PFSK-1 (cell line): ENCODE measurements around the gene IFRD1. TPM values are rescaled to one million over a fixed set of nuclear protein-coding genes. Genes with fewer than 3 reads are reported as not detected.

Experiments used
- FOXP2 ChIP-seq: optimal IDR thresholded peaks from 2 replicates; pipeline ENCODE3; 2011; ENCODE audit warnings: borderline replicate concordance, control low read depth, inconsistent platforms; ENCODE audit not compliant: insufficient read depth; ENCODE audit errors: extremely low read length, extremely low read depth
- POLR2AphosphoS5 ChIP-seq: IDR thresholded peaks from 2 replicates; pipeline ENCODE4 v1.6.1; 2012; ENCODE audit warnings: low read depth, mild to moderate bottlenecking, control low read depth, low read length, moderate library complexity
- SIN3A ChIP-seq: IDR thresholded peaks from 2 replicates; pipeline ENCODE4 v1.6.1; 2012; ENCODE audit warnings: mild to moderate bottlenecking, low read length, moderate library complexity, borderline replicate concordance; ENCODE audit not compliant: insufficient read depth
- TAF1 ChIP-seq: IDR thresholded peaks from 2 replicates; pipeline ENCODE4 v1.6.1; 2012; ENCODE audit warnings: low read length, control low read depth, borderline replicate concordance; ENCODE audit not compliant: insufficient read depth
- polyA plus RNA-seq: library from polyadenylated mRNA; unstranded; fragments of >200 nt; gene quantifications from one replicate; pipeline ENCODE4 v1.2.1, GENCODE V29; 2012; ENCODE audit warnings: low read depth, missing spikeins; ENCODE audit not compliant: insufficient read length
- TF ChIP-seq, protein P1 (sequence below), 2 experiments: IDR thresholded peaks; 2 replicates each; pipeline versions ENCODE4 v1.6.1 to v1.8.0; 2011 to 2012; ENCODE audit warnings: low read depth in 2 of 2, low read length in 2 of 2, control low read depth in 1 of 2, inconsistent platforms in 1 of 2, mild to moderate bottlenecking in 1 of 2, moderate library complexity in 1 of 2; ENCODE audit not compliant: insufficient read depth in 1 of 2

IFRD1 gene, protein sequence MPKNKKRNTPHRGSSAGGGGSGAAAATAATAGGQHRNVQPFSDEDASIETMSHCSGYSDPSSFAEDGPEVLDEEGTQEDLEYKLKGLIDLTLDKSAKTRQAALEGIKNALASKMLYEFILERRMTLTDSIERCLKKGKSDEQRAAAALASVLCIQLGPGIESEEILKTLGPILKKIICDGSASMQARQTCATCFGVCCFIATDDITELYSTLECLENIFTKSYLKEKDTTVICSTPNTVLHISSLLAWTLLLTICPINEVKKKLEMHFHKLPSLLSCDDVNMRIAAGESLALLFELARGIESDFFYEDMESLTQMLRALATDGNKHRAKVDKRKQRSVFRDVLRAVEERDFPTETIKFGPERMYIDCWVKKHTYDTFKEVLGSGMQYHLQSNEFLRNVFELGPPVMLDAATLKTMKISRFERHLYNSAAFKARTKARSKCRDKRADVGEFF
- 78.5 TPM for polyA plus RNA-seq

DNA sequence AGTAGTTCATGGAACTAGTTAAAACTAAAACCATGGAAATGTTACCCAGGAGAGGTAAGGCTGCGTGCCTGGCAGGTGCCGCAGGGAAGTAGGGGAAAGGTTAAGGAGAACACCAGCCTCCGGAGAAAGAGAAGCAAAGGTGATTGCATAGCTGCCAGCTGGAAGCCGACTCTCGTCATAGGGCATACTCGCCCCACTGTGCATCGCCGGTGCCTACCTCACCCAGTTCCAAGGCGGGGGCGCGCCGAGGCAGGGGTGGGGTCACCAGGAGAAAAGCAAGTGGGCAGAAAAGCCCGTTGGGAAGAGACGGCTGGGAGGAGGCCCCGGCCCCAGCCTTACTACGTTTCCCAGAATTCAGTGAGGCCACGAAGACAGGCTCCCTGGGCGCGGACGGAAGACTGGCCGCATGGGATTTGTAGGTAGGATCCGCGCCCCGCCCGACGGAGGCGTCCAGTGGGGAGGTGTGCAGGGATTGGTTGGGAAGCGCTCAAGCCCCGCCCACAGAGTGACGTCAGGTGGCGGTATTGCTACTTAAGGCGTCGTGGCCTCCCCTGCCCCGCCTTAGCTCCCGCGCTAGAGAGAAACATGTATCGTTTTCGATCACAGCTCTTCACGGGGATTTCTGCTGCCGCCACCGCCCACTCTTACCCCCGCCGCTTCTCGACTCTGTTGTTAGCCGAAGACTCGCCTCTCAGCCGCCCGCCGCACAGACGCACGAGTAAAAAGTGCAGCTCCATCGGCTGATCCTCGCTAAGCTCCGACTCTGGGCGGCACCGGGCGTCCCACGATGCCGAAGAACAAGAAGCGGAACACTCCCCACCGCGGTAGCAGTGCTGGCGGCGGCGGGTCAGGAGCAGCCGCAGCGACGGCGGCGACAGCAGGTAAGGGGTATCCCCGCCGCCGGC is at the start of gene IFRD1:
TSS of gene IFRD1 (plus strand) at position 559 of the 905 bp plus-strand sequence. CDS start at position 788, 229 bp downstream.
- TF ChIP-seq TAF1 = peak; percentile 66; the same call in 1 of the 2 replicates
- peak; percentile 29 for TF ChIP-seq FOXP2
- TF ChIP-seq POLR2AphosphoS5 = peak; percentile 99
- no peak for TF ChIP-seq SIN3A

DNA sequence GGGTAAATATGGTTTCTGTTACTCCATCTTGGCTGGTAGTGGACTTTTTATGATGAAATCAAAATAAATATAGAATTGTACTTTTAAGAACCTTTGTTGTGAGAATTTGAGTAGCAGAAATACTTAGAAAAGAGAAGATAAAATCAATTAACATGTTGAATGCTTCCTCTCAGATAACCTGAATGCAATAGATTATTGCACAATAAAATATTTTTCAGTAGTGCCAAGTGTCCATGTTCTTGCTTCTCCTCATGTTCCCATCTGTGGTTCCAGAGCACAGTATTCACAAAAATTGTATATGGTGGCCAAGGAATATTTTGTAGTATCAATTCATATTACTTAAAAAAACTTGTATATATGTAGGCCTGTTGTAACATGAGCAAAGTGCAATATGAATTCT is 45.9 kb upstream of the IFRD1 start:
- TF ChIP-seq TAF1 = no peak
- no peak for TF ChIP-seq SIN3A
- no peak for TF ChIP-seq POLR2AphosphoS5
- TF ChIP-seq, protein P1, sequence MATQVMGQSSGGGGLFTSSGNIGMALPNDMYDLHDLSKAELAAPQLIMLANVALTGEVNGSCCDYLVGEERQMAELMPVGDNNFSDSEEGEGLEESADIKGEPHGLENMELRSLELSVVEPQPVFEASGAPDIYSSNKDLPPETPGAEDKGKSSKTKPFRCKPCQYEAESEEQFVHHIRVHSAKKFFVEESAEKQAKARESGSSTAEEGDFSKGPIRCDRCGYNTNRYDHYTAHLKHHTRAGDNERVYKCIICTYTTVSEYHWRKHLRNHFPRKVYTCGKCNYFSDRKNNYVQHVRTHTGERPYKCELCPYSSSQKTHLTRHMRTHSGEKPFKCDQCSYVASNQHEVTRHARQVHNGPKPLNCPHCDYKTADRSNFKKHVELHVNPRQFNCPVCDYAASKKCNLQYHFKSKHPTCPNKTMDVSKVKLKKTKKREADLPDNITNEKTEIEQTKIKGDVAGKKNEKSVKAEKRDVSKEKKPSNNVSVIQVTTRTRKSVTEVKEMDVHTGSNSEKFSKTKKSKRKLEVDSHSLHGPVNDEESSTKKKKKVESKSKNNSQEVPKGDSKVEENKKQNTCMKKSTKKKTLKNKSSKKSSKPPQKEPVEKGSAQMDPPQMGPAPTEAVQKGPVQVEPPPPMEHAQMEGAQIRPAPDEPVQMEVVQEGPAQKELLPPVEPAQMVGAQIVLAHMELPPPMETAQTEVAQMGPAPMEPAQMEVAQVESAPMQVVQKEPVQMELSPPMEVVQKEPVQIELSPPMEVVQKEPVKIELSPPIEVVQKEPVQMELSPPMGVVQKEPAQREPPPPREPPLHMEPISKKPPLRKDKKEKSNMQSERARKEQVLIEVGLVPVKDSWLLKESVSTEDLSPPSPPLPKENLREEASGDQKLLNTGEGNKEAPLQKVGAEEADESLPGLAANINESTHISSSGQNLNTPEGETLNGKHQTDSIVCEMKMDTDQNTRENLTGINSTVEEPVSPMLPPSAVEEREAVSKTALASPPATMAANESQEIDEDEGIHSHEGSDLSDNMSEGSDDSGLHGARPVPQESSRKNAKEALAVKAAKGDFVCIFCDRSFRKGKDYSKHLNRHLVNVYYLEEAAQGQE (IDR thresholded peaks at IDR 0.05; ENCODE audit: insufficient read depth in 1 of 2, low read depth in 2 of 2, low read length in 2 of 2) = no peak
- no peak for TF ChIP-seq FOXP2

DNA sequence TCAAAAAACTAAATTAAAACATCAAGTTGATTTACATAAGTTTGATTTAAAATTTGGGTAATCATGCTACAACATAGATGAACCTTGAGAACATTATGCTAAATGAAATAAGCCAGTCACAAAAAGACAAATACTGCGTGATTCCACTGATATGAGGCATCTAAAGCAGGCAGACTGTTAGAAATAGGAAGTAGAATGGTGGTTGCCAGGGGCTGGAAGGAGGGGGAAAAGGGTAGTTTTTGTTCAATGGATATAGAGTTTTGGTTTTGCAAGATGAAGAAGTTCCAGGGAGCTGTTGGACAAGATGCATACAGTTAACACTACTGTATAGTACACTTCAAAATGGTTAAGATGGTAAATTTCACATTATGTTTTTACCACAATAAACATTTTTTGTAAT is 45.0 kb upstream of the IFRD1 start:
- no peak for TF ChIP-seq SIN3A
- no peak for TF ChIP-seq TAF1
- TF ChIP-seq, protein P1 (IDR thresholded peaks at IDR 0.05; ENCODE audit: insufficient read depth in 1 of 2, low read depth in 2 of 2, low read length in 2 of 2) = no peak
- TF ChIP-seq FOXP2 = no peak
- TF ChIP-seq POLR2AphosphoS5 = no peak

- no peak for TF ChIP-seq TAF1
- TF ChIP-seq, protein P1 (IDR thresholded peaks at IDR 0.05; ENCODE audit: insufficient read depth in 1 of 2, low read depth in 2 of 2, low read length in 2 of 2) = no peak
- no peak for TF ChIP-seq POLR2AphosphoS5
- no peak for TF ChIP-seq SIN3A
- no peak for TF ChIP-seq FOXP2
These were observed 43.0 kb upstream of the IFRD1 start for GRCh38 chr7:112407261-112407660.

GRCh38 chr7:112410092-112410491 is 40.2 kb upstream of the IFRD1 start:
- TF ChIP-seq TAF1 = no peak
- TF ChIP-seq, protein P1 (IDR thresholded peaks at IDR 0.05; ENCODE audit: insufficient read depth in 1 of 2, low read depth in 2 of 2, low read length in 2 of 2) = no peak
- no peak for TF ChIP-seq SIN3A
- TF ChIP-seq POLR2AphosphoS5 = no peak
- no peak for TF ChIP-seq FOXP2
